Hematopoietic multipotent progenitor cell treated with erythropoietin and hydrocortisone succinate and interleukin-3 and kit ligand, for 17 days (in vitro differentiated cells): ENCODE measurements around the gene CTSO.
"Not testable (repeated sequence)": the region's sequence is repeated elsewhere in the genome, so short reads cannot be mapped to it uniquely, and the experiment has no call there.

Source experiments
- DNase-seq: peaks from one replicate; pipeline ENCODE4 v3.0.0-alpha.2; 2015; ENCODE audit warnings: low spot score

The CTSO gene

DNA sequence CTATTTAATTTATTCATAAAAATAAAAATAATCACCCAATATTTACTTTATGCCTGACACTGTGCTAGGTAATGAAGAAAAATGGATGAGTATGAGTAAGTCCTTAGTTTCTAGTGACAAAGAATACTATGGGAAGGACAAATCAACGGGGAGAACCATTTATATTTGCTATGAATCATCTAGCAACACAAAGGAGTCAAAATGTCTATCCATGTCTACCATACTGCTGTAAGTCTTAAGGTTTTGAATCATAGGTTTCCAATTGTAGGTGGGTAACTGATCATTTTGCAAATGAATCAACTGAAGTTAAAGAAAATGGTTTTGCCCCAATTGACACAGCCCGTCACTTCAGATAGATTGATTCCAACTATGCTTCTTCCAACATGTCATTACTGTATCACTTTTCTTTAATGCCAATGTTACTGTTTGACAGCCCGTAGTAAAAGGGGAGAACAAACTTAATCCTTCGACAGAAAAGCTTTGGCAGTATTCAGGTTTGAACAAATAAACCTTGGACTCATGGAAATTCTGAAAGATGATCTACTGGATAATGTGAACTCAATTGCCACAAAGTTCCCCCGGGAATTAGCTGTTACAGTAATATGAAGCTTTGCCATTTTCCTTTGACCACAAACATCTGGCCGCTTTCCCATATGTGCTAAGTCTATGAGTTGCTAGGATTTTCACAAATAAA is 47.0 kb downstream of the CTSO start:
- DNase-seq = no peak

DNA sequence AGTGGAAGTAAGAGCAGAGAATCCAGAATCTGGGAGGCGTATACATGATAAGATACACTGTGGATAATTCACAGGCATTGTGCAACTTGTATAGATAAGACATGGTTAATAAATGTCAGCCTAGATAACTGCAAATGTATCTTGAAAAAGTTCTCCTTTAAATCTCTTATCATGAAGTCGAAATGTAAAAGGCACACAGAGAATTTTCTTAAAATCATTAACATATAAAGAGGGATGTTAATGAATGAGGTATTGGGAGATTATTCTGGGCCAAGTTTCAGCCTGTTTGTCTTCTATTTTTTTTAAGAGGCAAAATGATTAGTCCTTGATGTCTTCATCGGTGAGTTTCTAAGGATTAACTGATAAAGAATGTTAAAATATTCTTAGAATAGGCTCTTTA is 49.3 kb downstream of the CTSO start:
- DNase-seq = no peak

DNA sequence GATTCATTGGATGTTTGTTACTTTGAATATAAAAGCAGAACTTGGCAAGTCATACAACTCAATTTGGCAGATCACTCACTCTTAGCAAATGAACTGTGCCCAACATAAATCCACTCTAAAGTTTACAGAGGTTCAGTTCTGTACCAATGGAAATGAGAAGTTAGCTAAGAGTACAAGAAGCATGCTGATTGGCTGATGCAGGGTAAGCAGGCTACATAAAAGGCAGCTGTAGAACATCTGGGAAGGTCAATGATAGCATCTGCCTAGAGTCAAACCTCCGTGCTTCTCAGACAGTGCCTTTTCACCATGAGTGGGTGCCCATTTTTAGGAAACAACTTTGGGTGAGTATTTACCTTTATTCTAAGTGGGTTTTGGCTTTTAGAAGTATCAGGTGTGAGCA is 50.2 kb downstream of the CTSO start, which contains the start of gene TDO2:
Gene TDO2, plus strand, starts transcription at position 244 of the 400 bp plus-strand sequence. Its CDS starts 63 bp downstream, at position 307.
- DNase-seq = no peak

GRCh38 chr4:155901013-155901412 is 52.7 kb downstream of the CTSO start:
- DNase-seq = no peak

- DNase-seq = no peak
These were observed 53.3 kb downstream of the CTSO start for GRCh38 chr4:155900381-155900780.

DNA sequence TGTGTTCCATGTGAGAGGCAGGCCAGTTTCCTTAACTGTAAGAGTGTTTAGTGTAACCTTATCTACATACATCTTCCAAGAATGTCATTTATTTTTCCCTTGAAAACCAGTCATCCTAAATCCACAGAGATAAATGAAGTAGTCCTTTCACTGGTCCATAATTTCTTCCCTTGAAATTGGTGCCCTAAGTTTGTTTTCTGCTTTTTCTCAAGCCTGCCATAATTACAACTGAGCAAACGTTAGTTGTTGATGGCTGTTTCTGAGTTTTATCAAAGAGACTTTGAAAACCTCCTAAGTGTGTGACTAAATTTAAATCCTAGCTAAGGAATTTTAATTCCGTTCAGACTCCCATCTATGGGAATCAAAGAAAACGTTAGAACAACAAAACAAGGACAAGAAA is 53.8 kb downstream of the CTSO start:
- no peak for DNase-seq

DNA sequence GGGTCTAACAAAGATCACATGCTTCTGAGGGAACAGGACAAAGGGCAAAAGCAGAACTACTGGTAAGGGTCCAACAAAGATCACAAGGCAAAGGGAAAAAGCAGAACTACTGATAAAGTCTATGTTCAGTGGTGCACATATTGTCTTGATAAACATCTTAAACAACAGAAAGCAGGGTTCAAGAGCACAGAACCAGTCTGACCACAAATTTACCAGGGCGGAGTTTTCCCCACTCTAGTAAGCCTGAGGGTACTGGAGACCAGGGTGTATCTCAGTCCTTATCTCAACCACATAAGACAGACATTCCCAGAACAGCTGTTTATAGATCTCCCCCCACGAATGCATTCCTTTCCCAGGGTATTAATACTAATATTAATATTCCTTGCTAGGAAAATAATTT is 55.3 kb downstream of the CTSO start:
- not testable (repeated sequence) for DNase-seq

GRCh38 chr4:155891058-155891457 is 62.6 kb downstream of the CTSO start:
- no peak for DNase-seq

DNA sequence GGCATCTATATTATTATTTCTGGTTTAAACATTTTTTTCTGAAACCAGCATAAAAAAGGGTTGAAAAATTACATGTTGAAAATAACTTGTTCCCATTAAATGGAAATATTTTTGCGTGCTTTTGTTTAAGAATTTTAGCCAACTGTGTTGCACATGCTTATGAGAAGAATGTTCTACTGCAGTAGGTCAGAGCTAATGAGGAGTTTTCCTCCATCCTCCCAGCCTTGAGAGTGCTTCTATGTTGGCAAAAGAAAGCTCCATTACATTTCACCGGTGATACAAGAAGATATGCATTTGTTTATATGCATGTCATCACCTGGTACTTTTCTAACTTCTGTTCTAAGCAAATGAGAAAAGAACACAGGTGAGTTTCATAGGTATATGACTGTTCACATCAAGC is 63.7 kb downstream of the CTSO start:
- no peak for DNase-seq

- no peak for DNase-seq
These were observed 64.5 kb downstream of the CTSO start for GRCh38 chr4:155889031-155889793.

- no peak for DNase-seq
These were observed 65.7 kb downstream of the CTSO start for GRCh38 chr4:155887847-155888570.

- DNase-seq = no peak
These were observed 66.6 kb downstream of the CTSO start for GRCh38 chr4:155887045-155887444.

DNA sequence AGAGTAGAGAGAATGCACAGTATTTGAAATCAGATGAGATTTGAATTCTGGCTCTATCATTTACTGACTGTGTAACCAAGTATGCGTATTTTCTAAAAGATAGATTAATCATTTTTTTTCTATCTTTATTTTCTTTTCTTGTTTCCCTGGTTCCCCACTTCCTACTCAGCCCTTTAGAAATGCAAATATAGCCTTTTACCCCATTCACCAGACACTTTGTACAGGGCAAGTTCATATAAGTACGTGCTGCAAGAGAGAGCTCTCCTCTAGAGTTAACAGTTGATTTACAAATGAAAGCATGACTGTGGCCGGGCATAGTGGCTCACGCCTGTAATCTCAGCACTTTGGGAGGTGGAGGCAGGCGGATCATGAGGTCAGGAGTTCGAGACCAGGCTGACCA is 68.0 kb downstream of the CTSO start:
- no peak for DNase-seq

GRCh38 chr4:155883895-155884294 is 69.8 kb downstream of the CTSO start:
- no peak for DNase-seq

DNA sequence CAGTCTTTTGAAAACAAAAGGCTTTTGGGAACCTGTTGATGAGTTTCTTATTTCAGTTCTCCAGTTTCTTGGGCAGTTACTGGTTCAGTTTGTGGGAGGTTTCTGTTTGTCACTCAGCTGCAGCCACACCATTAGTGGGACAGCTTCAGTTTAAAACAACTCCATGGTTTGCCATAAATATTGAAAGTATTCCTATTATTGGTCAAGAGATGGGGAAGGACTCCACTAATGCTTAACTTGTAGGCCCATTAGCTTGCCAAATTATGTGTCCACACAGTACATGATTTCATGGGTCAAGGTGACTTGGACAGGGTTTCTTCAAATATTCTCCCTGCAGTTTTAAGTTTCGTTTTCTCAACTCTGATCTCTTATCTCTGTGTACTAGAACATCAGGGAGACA is 72.1 kb downstream of the CTSO start:
- no peak for DNase-seq

DNA sequence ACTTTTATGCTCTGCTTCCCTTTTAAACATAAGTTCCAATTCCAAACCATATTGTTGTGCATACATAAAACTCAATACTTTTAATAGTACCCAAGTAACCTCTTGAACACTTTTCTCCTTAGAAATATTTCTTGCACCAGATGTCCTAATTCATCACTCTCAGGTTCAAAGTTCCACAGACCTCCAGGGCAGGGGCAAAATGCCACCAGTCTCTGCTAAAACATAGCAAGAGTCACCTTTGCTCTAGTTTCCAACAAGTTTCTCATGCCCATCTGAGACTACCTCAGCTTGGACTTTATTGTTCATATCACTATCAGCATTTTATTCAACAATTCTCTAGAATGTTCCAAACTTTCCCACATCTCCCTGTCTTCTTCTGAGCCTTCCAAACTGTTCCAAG is 73.9 kb downstream of the CTSO start:
- DNase-seq = no peak

- DNase-seq = no peak
These were observed 75.1 kb downstream of the CTSO start for GRCh38 chr4:155878611-155879010.

DNA sequence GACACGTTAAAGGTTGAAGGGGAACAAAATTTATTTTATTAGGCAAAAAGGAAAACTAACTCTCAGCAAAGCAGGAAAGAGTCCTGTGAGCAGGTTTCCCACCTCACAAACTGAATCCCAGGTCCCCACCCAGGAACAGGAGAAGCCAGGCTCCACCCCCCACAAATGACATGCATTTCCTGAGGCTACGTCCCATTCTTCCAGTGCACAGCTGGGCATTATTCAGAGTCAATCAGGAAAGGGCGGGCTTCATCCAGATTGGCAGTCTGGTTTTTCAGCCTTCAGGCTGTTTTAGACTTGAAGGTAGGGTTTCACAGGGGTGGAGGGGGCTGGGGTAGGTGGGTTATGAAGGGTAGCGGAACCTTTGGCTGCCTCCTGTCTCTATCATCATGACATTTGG is 75.7 kb downstream of the CTSO start:
- DNase-seq = no peak

GRCh38 chr4:155875878-155876277 is 77.8 kb downstream of the CTSO start:
- no peak for DNase-seq
